ENCODE data around the gene TSPAN9. TPM values are rescaled to one million over a fixed set of nuclear protein-coding genes. Genes with fewer than 3 reads are reported as not detected.

TSPAN9 gene
- total RNA-seq, 4 donors from 2014 or later, result 9.9 to 47.3 (median 15.4) TPM

DNA sequence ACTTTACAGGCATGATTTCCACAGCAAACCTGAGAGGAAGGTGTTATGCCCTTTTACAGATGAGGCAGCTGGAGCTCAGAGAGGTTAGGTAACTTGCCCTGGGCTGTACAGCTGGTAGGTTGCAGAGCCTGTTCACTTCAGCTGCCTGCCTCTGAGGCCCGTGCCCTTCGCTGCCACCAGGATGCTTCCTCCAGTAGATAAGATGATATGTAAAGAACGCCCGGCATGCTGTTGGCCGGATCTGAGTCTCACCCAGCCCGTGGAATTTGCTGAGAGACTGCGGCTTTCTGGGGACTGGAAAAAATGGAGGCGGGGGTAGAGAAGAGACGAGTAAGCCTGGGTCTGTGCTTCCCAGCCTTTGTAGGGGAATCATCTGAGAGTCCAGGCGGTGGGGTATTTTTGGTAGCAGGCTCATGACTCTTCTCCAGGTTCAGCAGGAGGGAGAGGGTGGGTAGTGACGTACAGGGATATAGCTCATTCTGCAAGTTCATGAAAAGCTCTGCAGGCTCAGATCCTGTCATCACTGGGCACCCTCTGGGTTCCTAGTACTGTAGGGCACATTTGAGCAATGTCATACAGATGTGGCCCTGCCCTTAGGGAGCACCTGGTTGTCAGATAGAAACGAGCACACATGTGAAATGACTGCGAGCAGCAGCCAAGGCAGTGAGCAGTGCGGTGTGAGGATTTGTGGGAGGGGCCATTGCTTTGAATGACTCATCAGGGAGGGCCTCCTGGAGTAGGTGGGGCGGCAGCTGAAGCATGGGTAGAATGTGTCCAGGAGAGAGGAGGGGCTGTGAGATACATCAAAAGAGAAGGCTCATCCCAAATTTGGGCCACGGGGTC lies 159.4 kb downstream of the TSPAN9 start:
- TF ChIP-seq, protein P1, sequence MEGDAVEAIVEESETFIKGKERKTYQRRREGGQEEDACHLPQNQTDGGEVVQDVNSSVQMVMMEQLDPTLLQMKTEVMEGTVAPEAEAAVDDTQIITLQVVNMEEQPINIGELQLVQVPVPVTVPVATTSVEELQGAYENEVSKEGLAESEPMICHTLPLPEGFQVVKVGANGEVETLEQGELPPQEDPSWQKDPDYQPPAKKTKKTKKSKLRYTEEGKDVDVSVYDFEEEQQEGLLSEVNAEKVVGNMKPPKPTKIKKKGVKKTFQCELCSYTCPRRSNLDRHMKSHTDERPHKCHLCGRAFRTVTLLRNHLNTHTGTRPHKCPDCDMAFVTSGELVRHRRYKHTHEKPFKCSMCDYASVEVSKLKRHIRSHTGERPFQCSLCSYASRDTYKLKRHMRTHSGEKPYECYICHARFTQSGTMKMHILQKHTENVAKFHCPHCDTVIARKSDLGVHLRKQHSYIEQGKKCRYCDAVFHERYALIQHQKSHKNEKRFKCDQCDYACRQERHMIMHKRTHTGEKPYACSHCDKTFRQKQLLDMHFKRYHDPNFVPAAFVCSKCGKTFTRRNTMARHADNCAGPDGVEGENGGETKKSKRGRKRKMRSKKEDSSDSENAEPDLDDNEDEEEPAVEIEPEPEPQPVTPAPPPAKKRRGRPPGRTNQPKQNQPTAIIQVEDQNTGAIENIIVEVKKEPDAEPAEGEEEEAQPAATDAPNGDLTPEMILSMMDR (IDR thresholded peaks at IDR 0.05; ENCODE audit: low read depth), result no peak

DNA sequence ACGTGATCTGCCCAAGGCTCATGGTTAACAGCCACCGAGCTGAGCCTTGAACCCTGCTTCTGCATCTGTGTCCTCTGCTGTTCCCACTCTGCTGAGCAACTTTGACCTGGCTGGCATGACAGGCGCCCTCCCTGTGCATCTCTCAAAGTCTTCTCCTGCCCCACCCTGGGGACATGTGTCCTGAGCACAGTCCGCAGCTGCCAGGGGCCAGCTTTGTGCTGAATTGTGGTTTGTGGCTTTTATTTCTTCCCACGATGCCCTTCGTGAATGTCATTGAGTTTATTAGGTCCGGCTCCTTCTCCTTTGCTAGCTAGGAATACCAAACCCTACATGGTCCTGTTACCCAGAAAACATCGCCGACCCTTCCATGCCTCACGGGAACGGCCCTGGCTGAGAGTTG lies 161.0 kb downstream of the TSPAN9 start:
- TF ChIP-seq, protein P1 (IDR thresholded peaks at IDR 0.05; ENCODE audit: low read depth), result no peak

GRCh38 chr12:3241621-3242020 lies 164.4 kb downstream of the TSPAN9 start:
- TF ChIP-seq, protein P1 (IDR thresholded peaks at IDR 0.05; ENCODE audit: low read depth), result no peak

DNA sequence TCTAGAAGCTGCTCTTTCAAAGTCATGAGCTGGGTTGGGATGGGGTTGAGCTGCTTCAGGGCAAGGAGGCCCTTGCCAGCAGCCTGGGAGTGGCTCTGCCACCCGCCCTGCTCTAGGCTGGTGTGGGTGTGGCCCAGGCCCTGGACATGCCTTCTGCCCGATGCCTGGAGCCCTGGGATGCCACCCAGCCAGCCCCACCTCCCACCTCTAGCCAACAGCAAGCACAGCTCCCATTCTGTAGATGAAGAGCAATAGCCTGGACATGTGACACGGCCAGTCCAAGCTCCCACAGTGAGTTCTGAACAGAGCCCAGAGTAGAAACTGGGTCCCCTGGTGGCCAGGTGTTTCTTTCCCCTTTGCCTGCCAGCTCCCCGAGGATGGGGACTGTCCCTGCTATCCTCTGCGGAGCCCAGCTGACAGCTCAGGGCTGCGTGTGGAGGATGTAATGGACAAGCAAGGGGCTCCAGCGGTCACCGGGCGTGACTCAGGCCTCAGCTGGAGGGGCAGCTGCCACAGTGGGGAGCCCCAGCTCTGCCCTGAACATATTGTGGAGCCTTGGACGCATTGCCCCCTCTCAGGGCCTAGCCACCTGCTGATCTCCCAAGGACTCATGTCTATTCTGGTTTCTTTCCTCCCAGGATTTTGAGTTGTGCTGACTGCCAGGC lies 165.2 kb downstream of the TSPAN9 start:
- TF ChIP-seq, protein P1 (IDR thresholded peaks at IDR 0.05; ENCODE audit: low read depth), result no peak

- TF ChIP-seq, protein P1 (IDR thresholded peaks at IDR 0.05; ENCODE audit: low read depth), result no peak
Measured at GRCh38 chr12:3243376-3244084, 166.4 kb downstream of the TSPAN9 start.

DNA sequence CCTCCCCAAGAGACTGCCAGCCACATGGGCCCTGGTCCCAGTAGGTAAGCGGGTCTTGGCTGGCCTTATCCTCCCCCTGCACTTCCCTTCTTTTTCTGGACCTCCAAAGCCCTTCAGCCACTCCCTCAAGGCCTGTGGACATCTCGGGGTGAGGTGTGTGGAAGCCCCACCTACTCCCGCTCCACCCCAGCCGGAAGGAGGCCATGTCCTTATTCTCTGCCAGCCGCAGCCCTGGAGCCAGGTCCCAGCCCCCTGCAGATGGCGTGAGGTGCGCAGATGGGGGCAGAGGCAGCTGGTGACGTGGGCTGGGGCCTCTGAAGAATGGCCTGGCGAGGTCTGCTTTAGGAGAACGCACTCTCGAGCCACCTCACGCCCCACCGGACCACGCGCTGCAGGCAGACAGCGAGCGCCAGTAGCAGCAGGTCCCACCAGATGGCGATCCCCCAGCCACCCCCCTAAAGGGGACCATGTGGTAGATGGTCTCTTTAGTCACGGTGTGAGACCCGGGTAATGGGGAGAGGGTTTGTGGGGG lies 167.1 kb downstream of the TSPAN9 start:
- TF ChIP-seq, protein P1 (IDR thresholded peaks at IDR 0.05; ENCODE audit: low read depth), result no peak
